CD4-positive, alpha-beta memory T cell (primary cell): Measurements from ENCODE around the gene SETMAR. TPM values are rescaled to one million over a fixed set of nuclear protein-coding genes. Genes with fewer than 3 reads are reported as not detected.
A peak's percentile ranks its signal among the peaks of the same experiment; 100 is the strongest.
"Not testable (repeated sequence)": the region's sequence is repeated elsewhere in the genome, so short reads cannot be mapped to it uniquely, and the experiment has no call there.

Experiments
- CTCF ChIA-PET: fragments of 350-600 bp; sonication (Branson Sonifier 250); formaldehyde crosslinking; loops from one replicate; lab custom pipeline; 2021; ENCODE audit warnings: inconsistent platforms; ENCODE audit not compliant: partially characterized antibody; lab: Charles Lee
- POLR2A ChIA-PET: fragments of 350-600 bp; sonication (Branson Sonifier 250); formaldehyde crosslinking; loops from one replicate; lab custom pipeline; 2021; ENCODE audit not compliant: partially characterized antibody; lab: Charles Lee
- DNase-seq, 5 donors: peaks; one replicate each; pipeline versions ENCODE4 v3.0.0 to v3.0.0-alpha.2; 2020 to 2022; ENCODE audit warnings: mixed read lengths in 1 of 5
- H3K27ac ChIP-seq: one replicate; pipeline ENCODE4 v1.7.0; 2013; ENCODE audit warnings: low read depth, low read length
- H3K27me3 ChIP-seq: 2 replicates; pipeline ENCODE4 v1.7.0; 2013; ENCODE audit warnings: mild to moderate bottlenecking, low read length, moderate library complexity; ENCODE audit not compliant: insufficient read depth
- H3K36me3 ChIP-seq: 2 replicates; pipeline ENCODE4 v1.7.0; 2013; ENCODE audit warnings: mild to moderate bottlenecking, low read length, moderate library complexity; ENCODE audit not compliant: insufficient read depth
- H3K4me1 ChIP-seq: 2 replicates; pipeline ENCODE4 v1.7.0; 2013; ENCODE audit warnings: mild to moderate bottlenecking, low read length, moderate library complexity; ENCODE audit not compliant: insufficient read depth
- H3K4me3 ChIP-seq, 2 donors: one replicate each; pipeline ENCODE4 v1.7.0; 2013; ENCODE audit warnings: low read length in 2 of 2, mild to moderate bottlenecking in 1 of 2
- H3K9me3 ChIP-seq, 2 donors: one replicate each; pipeline ENCODE4 v1.7.0; 2013; ENCODE audit warnings: low read length in 2 of 2, control low read depth in 1 of 2; ENCODE audit not compliant: control insufficient read depth in 1 of 2
- H3K27ac Mint-ChIP-seq, 7 donors: one replicate each; pipeline ENCODE4 v1.8.0; 2020 to 2021; ENCODE audit warnings: mixed read lengths in 7 of 7, mild to moderate bottlenecking in 6 of 7, inconsistent platforms in 3 of 7, moderate library complexity in 3 of 7
- H3K27me3 Mint-ChIP-seq, 2 donors: one replicate each; pipeline ENCODE4 v1.8.0; 2020 to 2021; ENCODE audit warnings: mixed read lengths in 2 of 2
- H3K36me3 Mint-ChIP-seq, 2 donors: one replicate each; pipeline ENCODE4 v1.8.0; 2020 to 2021; ENCODE audit warnings: mixed read lengths in 2 of 2, inconsistent platforms in 1 of 2, mild to moderate bottlenecking in 1 of 2
- H3K4me1 Mint-ChIP-seq, 4 donors: one replicate each; pipeline ENCODE4 v1.8.0; 2020 to 2021; ENCODE audit warnings: mixed read lengths in 4 of 4, mild to moderate bottlenecking in 1 of 4
- H3K4me3 Mint-ChIP-seq, 8 donors: one replicate each; pipeline ENCODE4 v1.8.0; 2020 to 2021; ENCODE audit warnings: mixed read lengths in 8 of 8, mild to moderate bottlenecking in 7 of 8, moderate library complexity in 6 of 8, inconsistent platforms in 3 of 8
- H3K9me3 Mint-ChIP-seq, 8 donors: one replicate each; pipeline ENCODE4 v1.8.0; 2020 to 2021; ENCODE audit warnings: mixed read lengths in 8 of 8, mild to moderate bottlenecking in 5 of 8, inconsistent platforms in 3 of 8, moderate library complexity in 1 of 8
- intact Hi-C: fragments of 100-400 bp; cut with micrococcal nuclease; formaldehyde crosslinking; loops from one replicate; pipeline ENCODE4 v1.15.1; 2023
- polyA plus RNA-seq, 2 donors: library from polyadenylated mRNA; unstranded; fragments of 300-500 nt; fragmentation: Illumina TruSeq; gene quantifications; one replicate each; pipeline ENCODE4 v1.2.3, GENCODE V29; 2021
- total RNA-seq, 2 experiments: library from RNA; stranded (reverse); gene quantifications; one replicate each; pipeline ENCODE4 v1.2.3, GENCODE V29; 2021

The SETMAR gene
- total and polyA plus RNA-seq, 4 experiments from 2014 or later: 10.2 to 12.9 (median 11.3) TPM

GRCh38 chr3:4302747-4303146 is 422 bp upstream of the SETMAR start:
- no peaks in the 10 kb centered on the region for H3K36me3 ChIP-seq
- no peak for DNase-seq
- peak overlapping the region; percentile 87 for H3K27ac ChIP-seq
- H3K27ac Mint-ChIP-seq: peak overlapping the region; percentile 92 to 100 (median 99)
- no peaks in the 10 kb centered on the region for H3K27me3 ChIP-seq
- H3K4me1 Mint-ChIP-seq: peaks cover 8 to 33% (median 15%) of the 10 kb centered on the region in 4 donors
- peak overlapping the region in 1 of 2 donors; percentile 68 for H3K4me3 ChIP-seq
- POLR2A ChIA-PET: no interaction called here
- no peaks in the 10 kb centered on the region for H3K9me3 Mint-ChIP-seq
- peak overlapping the region; percentile 97 to 99 (median 97) for H3K4me3 Mint-ChIP-seq
- CTCF ChIA-PET: no interaction called here
- peaks cover 8 to 9% of the 10 kb centered on the region in 2 donors for H3K36me3 Mint-ChIP-seq
- peaks cover 23% of the 10 kb centered on the region for H3K4me1 ChIP-seq
- intact Hi-C loops: loop anchor here (1.0 to 10.0 kb wide), 5 partner anchors 164 to 1176 kb away; partner anchors contain the start of genes ARL8B, ITPR1, SUMF1 and TRNT1
- no peaks in the 10 kb centered on the region for H3K27me3 Mint-ChIP-seq
- H3K9me3 ChIP-seq: no peaks in the 10 kb centered on the region

- H3K9me3 Mint-ChIP-seq, H3K36me3 ChIP-seq, H3K27ac ChIP-seq, H3K4me3 ChIP-seq, POLR2A ChIA-PET, H3K9me3 ChIP-seq, H3K27me3 ChIP-seq, H3K27me3 Mint-ChIP-seq, DNase-seq: not testable (repeated sequence)
- H3K4me1 Mint-ChIP-seq: peaks cover 9 to 33% (median 16%) of the 10 kb centered on the region in 4 donors
- peaks cover 23% of the 10 kb centered on the region for H3K4me1 ChIP-seq
- intact Hi-C loops: loop anchor here (10.0 kb wide), 1 partner anchor 820 kb away; the partner anchor contains the start of gene ARL8B
- H3K36me3 Mint-ChIP-seq: peaks cover 8 to 12% of the 10 kb centered on the region in 2 donors
- peak overlapping the region in 1 of 7 donors; percentile 33 for H3K27ac Mint-ChIP-seq
- peak overlapping the region in 5 of 8 donors; percentile 5 to 64 (median 23) for H3K4me3 Mint-ChIP-seq
- CTCF ChIA-PET: interaction anchor here (2.0 to 3.2 kb wide), 2 partner anchors 45 to 328 kb away, joined by 6 to 13 read pairs; no protein-coding TSS in a partner anchor
Measured at GRCh38 chr3:4305210-4305609, 2.0 kb downstream of the SETMAR start.

- Histone ChIP-seq H3K4me1 (peaks cover 23% of the 10 kb centered on the region), H3K27me3 (no peaks in the 10 kb centered on the region), H3K36me3 (no peaks in the 10 kb centered on the region), H3K4me3 (no peak overlapping the region), H3K9me3 (no peaks in the 10 kb centered on the region), H3K27ac (no peak overlapping the region)
- Mint-ChIP-seq H3K27me3 (no peaks in the 10 kb centered on the region), H3K9me3 (no peaks in the 10 kb centered on the region), H3K27ac (no peak overlapping the region), H3K36me3 (peaks cover 10 to 12% of the 10 kb centered on the region in 2 donors), H3K4me1 (peaks cover 11 to 33% (median 18%) of the 10 kb centered on the region in 4 donors), H3K4me3 (no peak overlapping the region)
- intact Hi-C loops: loop anchor here (10.0 kb wide), 1 partner anchor 819 kb away; the partner anchor contains the start of gene ARL8B
- ChIA-PET POLR2A (interaction anchor here (1.5 kb wide), 1 partner anchor 187 kb away, joined by 5 read pairs; the partner anchor contains the start of gene ITPR1), CTCF (interaction anchor here (1.0 to 3.2 kb wide), 4 partner anchors 45 to 1127 kb away, joined by 3 to 13 read pairs (median 3); no protein-coding TSS in a partner anchor)
- no peak for DNase-seq
Measured at GRCh38 chr3:4306091-4306490, 2.9 kb downstream of the SETMAR start.

GRCh38 chr3:4306860-4307259 is 3.7 kb downstream of the SETMAR start:
- no peak for DNase-seq
- Mint-ChIP-seq H3K36me3 (peaks cover 12 to 17% of the 10 kb centered on the region in 2 donors), H3K27ac (no peak overlapping the region), H3K9me3 (no peaks in the 10 kb centered on the region), H3K27me3 (no peaks in the 10 kb centered on the region), H3K4me3 (peak overlapping the region in 1 of 8 donors; percentile 25), H3K4me1 (peaks cover 14 to 33% (median 19%) of the 10 kb centered on the region in 4 donors)
- CTCF ChIA-PET: interaction anchor here (0.7 to 3.2 kb wide), 6 partner anchors 9 to 1128 kb away, joined by 3 to 13 read pairs (median 3); no protein-coding TSS in a partner anchor
- Histone ChIP-seq H3K9me3 (no peaks in the 10 kb centered on the region), H3K36me3 (no peaks in the 10 kb centered on the region), H3K27me3 (no peaks in the 10 kb centered on the region), H3K4me1 (peaks cover 23% of the 10 kb centered on the region), H3K4me3 (no peak overlapping the region), H3K27ac (no peak overlapping the region)
- POLR2A ChIA-PET: interaction anchor here (1.5 kb wide), 1 partner anchor 186 kb away, joined by 5 read pairs; the partner anchor contains the start of gene ITPR1
- intact Hi-C loops: loop anchor here (10.0 kb wide), 1 partner anchor 818 kb away; the partner anchor contains the start of gene ARL8B

- H3K4me1 Mint-ChIP-seq: peaks cover 8 to 11% (median 9%) of the 10 kb centered on the region in 4 donors
- CTCF ChIA-PET: no interaction called here
- H3K27me3 ChIP-seq: no peaks in the 10 kb centered on the region
- no peak overlapping the region for H3K27ac ChIP-seq
- no peak overlapping the region for H3K4me3 ChIP-seq
- DNase-seq: no peak
- peaks cover 23 to 30% of the 10 kb centered on the region in 2 donors for H3K36me3 Mint-ChIP-seq
- H3K36me3 ChIP-seq: no peaks in the 10 kb centered on the region
- no peaks in the 10 kb centered on the region for H3K27me3 Mint-ChIP-seq
- intact Hi-C loops: loop anchor here (10.0 kb wide), 1 partner anchor 815 kb away; the partner anchor contains the start of gene ARL8B
- no peaks in the 10 kb centered on the region for H3K9me3 ChIP-seq
- POLR2A ChIA-PET: no interaction called here
- H3K4me3 Mint-ChIP-seq: no peak overlapping the region
- H3K9me3 Mint-ChIP-seq: no peaks in the 10 kb centered on the region
- peaks cover 11% of the 10 kb centered on the region for H3K4me1 ChIP-seq
- H3K27ac Mint-ChIP-seq: no peak overlapping the region
Measured at GRCh38 chr3:4309491-4310128, 6.4 kb downstream of the SETMAR start.

- CTCF ChIA-PET: interaction anchor here (1.5 to 1.6 kb wide), 2 partner anchors 12 to 40 kb away, joined by 3 to 5 read pairs; no protein-coding TSS in a partner anchor
Measured at GRCh38 chr3:4310971-4311370, 7.8 kb downstream of the SETMAR start.

GRCh38 chr3:4311496-4311895 is 8.3 kb downstream of the SETMAR start:
- Mint-ChIP-seq H3K4me1 (peaks cover 0 to 10% (median 4%) of the 10 kb centered on the region in 4 donors), H3K4me3 (no peak overlapping the region), H3K9me3 (peaks cover 0 to 3% (median 0%) of the 10 kb centered on the region in 8 donors), H3K36me3 (peaks cover 34 to 38% of the 10 kb centered on the region in 2 donors), H3K27me3 (no peaks in the 10 kb centered on the region), H3K27ac (peak overlapping the region in 1 of 7 donors; percentile 22)
- no peak overlapping the region for H3K27ac ChIP-seq
- intact Hi-C loops: no loop called here
- H3K36me3 ChIP-seq: no peaks in the 10 kb centered on the region
- H3K4me3 ChIP-seq: no peak overlapping the region
- H3K4me1 ChIP-seq: no peaks in the 10 kb centered on the region
- no peak for DNase-seq
- ChIA-PET CTCF (interaction anchor here (1.3 to 1.6 kb wide), 3 partner anchors 12 to 39 kb away, joined by 3 to 5 read pairs (median 3); no protein-coding TSS in a partner anchor), POLR2A (no interaction called here)
- H3K27me3 ChIP-seq: no peaks in the 10 kb centered on the region
- H3K9me3 ChIP-seq: no peaks in the 10 kb centered on the region

More at GRCh38 chr3:4310971-4311370, 7.8 kb downstream of the SETMAR start:
- Histone ChIP-seq H3K4me1 (no peaks in the 10 kb centered on the region), H3K4me3 (no peak overlapping the region), H3K27ac (no peak overlapping the region), H3K9me3 (no peaks in the 10 kb centered on the region), H3K27me3 (no peaks in the 10 kb centered on the region), H3K36me3 (no peaks in the 10 kb centered on the region)
- H3K36me3 Mint-ChIP-seq: peaks cover 29 to 34% of the 10 kb centered on the region in 2 donors
- no peaks in the 10 kb centered on the region for H3K27me3 Mint-ChIP-seq
- no peak overlapping the region for H3K4me3 Mint-ChIP-seq
- intact Hi-C loops: no loop called here
- H3K9me3 Mint-ChIP-seq: no peaks in the 10 kb centered on the region
- no peak for DNase-seq
- no peak overlapping the region for H3K27ac Mint-ChIP-seq
- POLR2A ChIA-PET: no interaction called here
- H3K4me1 Mint-ChIP-seq: peaks cover 0 to 8% (median 4%) of the 10 kb centered on the region in 4 donors
